Nephron progenitor cell (in vitro differentiated cells): ENCODE data around the gene ITGB2.
A peak's percentile ranks its signal among the peaks of the same experiment; 100 is the strongest.

Experiments used
- DNase-seq: peaks from one replicate; pipeline ENCODE4 v3.0.0; 2021
- H3K27ac Mint-ChIP-seq: 2 replicates; pipeline ENCODE4 v1.8.0; 2021; ENCODE audit warnings: mild to moderate bottlenecking, moderate library complexity, mixed read lengths
- H3K27me3 Mint-ChIP-seq: 2 replicates; pipeline ENCODE4 v1.8.0; 2021; ENCODE audit warnings: mild to moderate bottlenecking, low read depth, mixed read lengths; ENCODE audit not compliant: poor library complexity
- H3K36me3 Mint-ChIP-seq: 2 replicates; pipeline ENCODE4 v1.8.0; 2021; ENCODE audit warnings: low read depth, mixed read lengths
- H3K4me1 Mint-ChIP-seq: 2 replicates; pipeline ENCODE4 v1.8.0; 2021; ENCODE audit warnings: mixed read lengths
- H3K4me3 Mint-ChIP-seq: 2 replicates; pipeline ENCODE4 v1.8.0; 2021; ENCODE audit warnings: mild to moderate bottlenecking, moderate library complexity, mixed read lengths
- H3K9me3 Mint-ChIP-seq: 2 replicates; pipeline ENCODE4 v1.8.0; 2021; ENCODE audit warnings: mild to moderate bottlenecking, moderate library complexity, mixed read lengths
- TF ChIP-seq, protein P1 (sequence below): fragments of 200-600 bp; sonication (generic); IDR thresholded peaks from 2 replicates; pipeline ENCODE4 v1.5.0; 2021; ENCODE audit warnings: antibody characterized with exemption

The ITGB2 gene

DNA sequence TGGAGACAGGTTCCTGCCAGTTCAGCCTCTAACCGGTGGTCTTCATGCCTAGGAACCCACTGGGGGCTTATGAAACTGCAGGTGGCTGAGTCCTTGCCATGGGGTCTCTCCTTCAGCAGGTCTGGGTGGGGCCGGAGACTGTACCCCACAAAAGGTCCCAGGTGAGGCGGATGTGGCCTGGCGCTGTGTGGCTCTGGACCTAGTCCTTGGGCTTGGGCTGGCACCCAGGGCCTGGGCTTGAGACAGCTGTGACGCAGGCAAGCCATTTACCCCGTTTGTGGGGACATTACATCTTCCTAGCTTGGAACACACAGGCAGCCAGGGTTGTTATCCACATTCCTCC is 13.2 kb upstream of the ITGB2 start:
- peaks cover 4% of the 10 kb centered on the region for H3K9me3 Mint-ChIP-seq
- DNase-seq, result no peak
- TF ChIP-seq, protein P1, sequence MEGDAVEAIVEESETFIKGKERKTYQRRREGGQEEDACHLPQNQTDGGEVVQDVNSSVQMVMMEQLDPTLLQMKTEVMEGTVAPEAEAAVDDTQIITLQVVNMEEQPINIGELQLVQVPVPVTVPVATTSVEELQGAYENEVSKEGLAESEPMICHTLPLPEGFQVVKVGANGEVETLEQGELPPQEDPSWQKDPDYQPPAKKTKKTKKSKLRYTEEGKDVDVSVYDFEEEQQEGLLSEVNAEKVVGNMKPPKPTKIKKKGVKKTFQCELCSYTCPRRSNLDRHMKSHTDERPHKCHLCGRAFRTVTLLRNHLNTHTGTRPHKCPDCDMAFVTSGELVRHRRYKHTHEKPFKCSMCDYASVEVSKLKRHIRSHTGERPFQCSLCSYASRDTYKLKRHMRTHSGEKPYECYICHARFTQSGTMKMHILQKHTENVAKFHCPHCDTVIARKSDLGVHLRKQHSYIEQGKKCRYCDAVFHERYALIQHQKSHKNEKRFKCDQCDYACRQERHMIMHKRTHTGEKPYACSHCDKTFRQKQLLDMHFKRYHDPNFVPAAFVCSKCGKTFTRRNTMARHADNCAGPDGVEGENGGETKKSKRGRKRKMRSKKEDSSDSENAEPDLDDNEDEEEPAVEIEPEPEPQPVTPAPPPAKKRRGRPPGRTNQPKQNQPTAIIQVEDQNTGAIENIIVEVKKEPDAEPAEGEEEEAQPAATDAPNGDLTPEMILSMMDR, result no peak
- no peak overlapping the region for H3K27ac Mint-ChIP-seq
- no peaks in the 10 kb centered on the region for H3K36me3 Mint-ChIP-seq
- H3K4me3 Mint-ChIP-seq, result no peak overlapping the region
- H3K4me1 Mint-ChIP-seq, result peaks cover 19% of the 10 kb centered on the region
- peaks cover 69% of the 10 kb centered on the region for H3K27me3 Mint-ChIP-seq

DNA sequence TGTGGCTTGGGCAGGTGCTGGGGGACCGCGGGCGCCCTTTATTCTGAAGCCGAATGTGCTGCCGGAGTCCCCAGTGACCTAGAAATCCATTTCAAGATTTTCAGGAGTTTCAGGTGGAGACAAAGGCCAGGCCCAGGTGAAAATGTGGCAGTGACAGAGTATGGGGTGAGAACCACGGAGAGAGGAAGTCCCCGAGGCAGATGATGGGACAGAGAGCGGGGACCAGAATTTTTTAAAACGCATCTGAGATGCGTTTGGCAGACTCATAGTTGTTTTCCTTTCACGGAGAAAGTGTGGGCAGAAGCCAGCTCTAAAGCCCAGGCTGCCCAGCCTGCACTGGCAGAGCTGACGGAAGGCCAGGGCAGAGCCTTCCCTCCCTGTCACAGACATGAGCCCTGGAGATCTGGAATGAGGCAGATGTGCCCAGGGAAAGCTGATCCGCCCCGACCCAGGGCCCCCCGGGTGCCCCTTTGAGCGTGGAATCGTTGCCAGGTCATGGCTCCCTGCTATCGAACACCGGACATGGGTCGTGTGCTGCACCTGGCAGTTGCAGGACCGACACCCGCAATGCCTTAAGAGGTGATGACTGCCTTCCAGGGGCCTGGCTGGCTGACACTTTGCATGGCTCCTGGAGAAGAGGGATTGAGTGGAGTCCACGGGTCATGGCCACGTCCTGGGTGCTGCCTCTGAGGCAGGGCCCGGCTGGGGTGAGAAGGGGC is 12.7 kb upstream of the ITGB2 start:
- Mint-ChIP-seq H3K4me3 (no peak overlapping the region), H3K27me3 (peaks cover 74% of the 10 kb centered on the region)

GRCh38 chr21:44932408-44933181 is 11.9 kb upstream of the ITGB2 start:
- peak; percentile 63 for DNase-seq
- Mint-ChIP-seq H3K4me1 (peaks cover 28% of the 10 kb centered on the region), H3K4me3 (no peak overlapping the region), H3K27me3 (peaks cover 82% of the 10 kb centered on the region), H3K27ac (no peak overlapping the region), H3K9me3 (peaks cover 4% of the 10 kb centered on the region), H3K36me3 (no peaks in the 10 kb centered on the region)
- TF ChIP-seq, protein P1, result peak; percentile 32

More for the DNA sequence above, 12.7 kb upstream of the ITGB2 start:
- H3K27ac Mint-ChIP-seq, result no peak overlapping the region
- H3K4me1 Mint-ChIP-seq, result peaks cover 20% of the 10 kb centered on the region
- TF ChIP-seq, protein P1, result no peak
- no peak for DNase-seq
- no peaks in the 10 kb centered on the region for H3K36me3 Mint-ChIP-seq
- peaks cover 4% of the 10 kb centered on the region for H3K9me3 Mint-ChIP-seq

DNA sequence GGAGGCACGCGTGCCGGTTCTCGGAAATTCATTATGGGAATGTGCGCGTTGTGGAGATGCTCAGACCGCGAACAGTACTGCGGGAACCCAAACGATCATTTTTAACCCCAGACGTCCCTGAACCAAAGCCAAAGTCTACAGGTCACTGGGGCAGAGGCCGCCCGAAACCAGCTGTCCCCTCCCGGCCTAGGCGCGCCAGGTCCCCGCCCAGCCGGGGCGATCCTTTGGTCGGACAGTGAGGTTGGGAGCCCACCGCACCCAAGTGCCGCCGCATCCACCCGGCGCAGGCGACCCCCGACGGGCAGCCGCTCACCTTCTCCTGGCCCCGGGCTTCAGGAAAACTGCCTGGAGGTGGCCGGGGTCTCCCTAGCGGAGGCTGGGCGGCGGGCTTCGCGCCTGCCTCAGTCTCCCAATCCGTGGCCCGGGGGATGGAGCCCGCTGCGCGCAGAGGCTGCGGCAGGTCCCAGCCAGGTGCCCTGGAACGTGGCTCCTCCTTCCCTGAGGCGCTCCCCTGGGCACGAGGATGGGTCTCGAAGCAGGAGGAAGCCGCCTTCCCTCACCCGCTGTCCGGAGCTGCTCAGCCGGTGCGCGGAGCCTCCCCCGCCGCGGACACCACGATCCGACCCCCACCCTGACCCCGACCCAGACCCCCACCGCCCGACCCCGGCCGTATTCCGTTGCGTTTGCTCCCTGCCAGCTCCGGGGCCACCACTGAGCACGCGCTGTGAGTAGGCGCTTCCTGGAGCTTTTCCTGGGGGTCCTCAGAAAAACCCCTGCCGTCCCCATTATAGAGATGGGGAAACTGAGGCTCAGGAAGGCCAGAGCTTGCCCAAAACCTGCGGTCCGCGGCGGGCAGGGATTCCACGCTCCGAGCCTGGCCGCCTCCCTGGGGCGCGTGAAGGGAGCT is 11.1 kb upstream of the ITGB2 start:
- Mint-ChIP-seq H3K27me3 (peaks cover 85% of the 10 kb centered on the region), H3K27ac (no peak overlapping the region), H3K4me3 (peak overlapping the region; percentile 74), H3K4me1 (peaks cover 36% of the 10 kb centered on the region), H3K36me3 (no peaks in the 10 kb centered on the region), H3K9me3 (peaks cover 4% of the 10 kb centered on the region)
- DNase-seq, result no peak
- TF ChIP-seq, protein P1, result no peak

GRCh38 chr21:44931137-44931500 is 10.4 kb upstream of the ITGB2 start:
- TF ChIP-seq, protein P1, result no peak

More at GRCh38 chr21:44931137-44931500, 10.4 kb upstream of the ITGB2 start:
- H3K9me3 Mint-ChIP-seq, result peaks cover 4% of the 10 kb centered on the region
- no peak overlapping the region for H3K27ac Mint-ChIP-seq
- H3K36me3 Mint-ChIP-seq, result no peaks in the 10 kb centered on the region
- H3K4me3 Mint-ChIP-seq, result peak overlapping the region; percentile 74
- H3K4me1 Mint-ChIP-seq, result peaks cover 43% of the 10 kb centered on the region
- H3K27me3 Mint-ChIP-seq, result peaks cover 91% of the 10 kb centered on the region
- no peak for DNase-seq
